HG02571 (cell line): ENCODE results near the gene HAP1.
"Not testable (repeated sequence)": the region's sequence is repeated elsewhere in the genome, so short reads cannot be mapped to it uniquely, and the experiment has no call there.

Experiments
- ATAC-seq: cut with Tn5 transposase; IDR thresholded peaks from one replicate; pipeline ENCODE4 v1.9.1; 2021; ENCODE audit warnings: mild to moderate bottlenecking, moderate library complexity; ENCODE audit not compliant: unreplicated experiment

The HAP1 gene

GRCh38 chr17:41675157-41676057 is 59.0 kb downstream of the HAP1 start:
- ATAC-seq = not testable (repeated sequence)
